ENCODE results near the gene CCL22. TPM values are rescaled to one million over a fixed set of nuclear protein-coding genes. Genes with fewer than 3 reads are reported as not detected.
A peak's percentile ranks its signal among the peaks of the same experiment; 100 is the strongest.
"Not testable (repeated sequence)": the region's sequence is repeated elsewhere in the genome, so short reads cannot be mapped to it uniquely, and the experiment has no call there.

CCL22 gene
- total RNA-seq, 2 donors from 2014 or later: 1.1 to 11.5 TPM

DNA sequence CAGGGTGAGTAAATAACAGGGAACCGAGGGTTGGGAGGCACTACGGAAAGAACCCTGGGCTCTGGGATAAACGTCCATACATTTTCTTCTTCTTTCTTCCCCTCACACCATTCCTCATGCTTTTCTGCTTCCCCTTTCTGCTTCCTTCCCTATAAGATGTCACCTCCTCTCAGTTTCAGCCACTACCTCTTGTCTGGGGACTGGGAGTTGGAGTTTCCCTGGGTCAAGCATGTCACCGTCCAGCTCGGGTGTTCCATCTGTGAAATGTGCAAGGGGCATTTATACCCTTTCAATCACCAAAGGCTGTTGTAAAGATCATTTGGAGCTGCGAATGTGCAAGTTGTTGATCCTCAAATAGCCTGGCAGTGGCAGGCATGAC is 17.5 kb upstream of the CCL22 start:
- ATAC-seq (replicated peaks): no peak
- no peaks in the 10 kb centered on the region for H3K9me3 Mint-ChIP-seq
- peaks cover 33% of the 10 kb centered on the region for H3K27me3 Mint-ChIP-seq
- H3K36me3 Mint-ChIP-seq (ENCODE audit: low read depth): no peaks in the 10 kb centered on the region
- no peak overlapping the region for H3K4me3 Mint-ChIP-seq
- H3K4me1 Mint-ChIP-seq: peaks cover 20% of the 10 kb centered on the region
- peak overlapping the region; percentile 20 for H3K27ac Mint-ChIP-seq

DNA sequence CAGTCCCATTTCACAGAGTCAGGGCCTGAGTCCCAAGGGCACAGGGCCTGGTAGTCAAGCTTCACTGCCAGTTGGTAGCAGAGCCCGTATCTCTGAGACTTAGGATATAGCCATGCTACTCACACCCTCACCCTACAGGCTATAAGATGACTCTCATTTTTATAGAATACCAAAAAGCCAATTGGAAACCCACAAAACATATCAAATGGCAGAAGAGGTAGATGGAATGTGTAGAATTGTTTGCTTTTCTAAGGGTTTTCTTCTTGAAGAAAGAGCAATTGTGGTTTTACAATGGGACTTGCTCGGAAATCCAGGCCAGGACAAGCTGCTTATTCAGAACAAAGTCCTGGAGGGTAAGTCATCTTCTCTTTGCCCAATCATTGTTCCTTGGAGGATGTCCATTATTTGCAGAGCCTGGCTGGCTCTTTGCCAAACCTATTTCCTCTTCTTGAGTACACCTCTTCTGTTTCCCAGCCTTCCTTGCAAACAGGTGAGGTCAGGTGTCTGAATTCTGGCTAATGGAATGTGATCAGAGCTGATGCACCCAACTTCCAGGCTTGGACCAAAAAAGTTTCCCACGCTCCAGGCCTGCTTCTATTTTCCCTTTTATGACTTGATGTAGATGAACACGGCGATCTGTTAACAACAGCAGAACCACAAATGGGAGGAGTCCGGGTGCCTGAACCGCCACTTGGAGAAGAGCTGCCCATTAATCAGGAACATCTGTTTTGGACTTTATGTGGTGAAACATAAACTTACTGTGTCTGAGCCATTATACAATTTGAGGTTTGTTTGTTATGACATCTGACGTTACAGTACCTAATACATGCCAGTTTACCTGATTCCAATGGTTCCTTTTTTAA is 16.9 kb upstream of the CCL22 start:
- H3K4me3 Mint-ChIP-seq: no peak overlapping the region
- ATAC-seq (replicated peaks): no peak

DNA sequence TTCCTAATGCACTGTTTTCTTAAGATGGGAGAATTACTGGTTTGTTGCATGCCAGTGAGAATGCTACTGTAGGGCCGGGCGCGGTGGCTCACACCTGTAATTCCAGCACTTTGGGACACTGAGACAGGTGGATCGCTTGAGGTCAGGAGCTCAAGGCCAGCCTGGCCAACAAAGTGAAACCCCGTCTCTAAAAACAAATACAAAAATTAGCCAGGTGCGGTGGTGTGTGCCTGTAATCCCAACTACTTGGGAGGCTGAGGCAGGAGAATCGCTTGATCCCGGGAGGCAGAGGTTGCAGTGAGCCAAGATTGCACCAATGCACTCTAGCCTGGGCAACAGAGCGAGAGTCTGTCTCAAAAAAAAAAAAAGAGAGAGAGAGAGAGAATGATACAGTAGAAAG is 16.0 kb upstream of the CCL22 start:
- ATAC-seq (replicated peaks); H3K27ac Mint-ChIP-seq; H3K36me3 Mint-ChIP-seq (ENCODE audit: low read depth); H3K4me3 Mint-ChIP-seq; H3K9me3 Mint-ChIP-seq: not testable (repeated sequence)
- peaks cover 40% of the 10 kb centered on the region for H3K27me3 Mint-ChIP-seq
- H3K4me1 Mint-ChIP-seq: peaks cover 20% of the 10 kb centered on the region

More for the DNA sequence above, 16.9 kb upstream of the CCL22 start:
- peaks cover 33% of the 10 kb centered on the region for H3K27me3 Mint-ChIP-seq
- peak overlapping the region; percentile 20 for H3K27ac Mint-ChIP-seq
- H3K9me3 Mint-ChIP-seq: no peaks in the 10 kb centered on the region
- no peaks in the 10 kb centered on the region for H3K36me3 Mint-ChIP-seq (ENCODE audit: low read depth)
- peaks cover 20% of the 10 kb centered on the region for H3K4me1 Mint-ChIP-seq

DNA sequence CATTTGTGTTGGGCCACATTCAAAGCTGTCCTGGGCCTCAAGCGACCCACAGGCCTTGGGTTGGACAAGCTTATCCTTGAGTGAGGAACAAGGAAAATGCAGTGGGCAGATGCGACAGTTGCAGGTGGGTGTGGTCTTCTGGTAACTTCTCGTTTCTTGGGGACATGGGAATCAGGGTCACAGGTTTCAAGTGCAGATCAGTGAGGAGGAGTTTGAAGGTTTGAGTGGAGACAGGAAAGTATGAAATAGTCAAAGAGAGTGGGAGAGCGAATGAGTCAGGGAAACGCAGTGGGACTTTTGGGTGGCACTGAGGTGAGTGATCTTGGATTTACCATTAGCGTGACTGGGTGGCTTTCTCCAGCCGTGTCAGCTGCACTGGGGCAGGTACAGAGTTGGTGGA is 15.4 kb upstream of the CCL22 start:
- Mint-ChIP-seq H3K27me3 (peaks cover 41% of the 10 kb centered on the region), H3K9me3 (no peaks in the 10 kb centered on the region), H3K27ac (no peak overlapping the region), H3K36me3 (ENCODE audit: low read depth) (no peaks in the 10 kb centered on the region), H3K4me1 (peaks cover 20% of the 10 kb centered on the region), H3K4me3 (no peak overlapping the region)
- ATAC-seq (replicated peaks): peak; percentile 59

DNA sequence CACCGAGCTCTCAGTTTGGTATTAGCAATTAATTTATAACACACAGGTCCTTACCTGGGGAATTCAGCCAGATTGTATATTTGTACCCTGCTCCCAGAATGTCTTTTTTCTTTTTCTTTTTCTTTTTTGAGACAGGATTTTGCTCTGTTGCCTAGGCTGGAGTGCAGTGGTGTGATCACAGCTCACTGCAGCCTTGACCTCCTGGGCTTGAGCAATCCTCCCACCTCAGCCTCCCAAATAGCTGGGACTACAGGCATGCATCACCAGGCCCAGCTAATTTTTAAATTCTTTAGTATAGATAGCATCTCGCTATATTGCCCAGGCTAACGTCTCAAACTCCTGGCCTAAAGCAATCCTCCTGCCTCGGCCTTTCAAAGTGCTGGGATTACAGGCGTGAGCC is 14.5 kb upstream of the CCL22 start:
- H3K27ac Mint-ChIP-seq; ATAC-seq (replicated peaks); H3K4me3 Mint-ChIP-seq; H3K9me3 Mint-ChIP-seq; H3K36me3 Mint-ChIP-seq (ENCODE audit: low read depth): not testable (repeated sequence)
- peaks cover 40% of the 10 kb centered on the region for H3K27me3 Mint-ChIP-seq
- peaks cover 25% of the 10 kb centered on the region for H3K4me1 Mint-ChIP-seq

DNA sequence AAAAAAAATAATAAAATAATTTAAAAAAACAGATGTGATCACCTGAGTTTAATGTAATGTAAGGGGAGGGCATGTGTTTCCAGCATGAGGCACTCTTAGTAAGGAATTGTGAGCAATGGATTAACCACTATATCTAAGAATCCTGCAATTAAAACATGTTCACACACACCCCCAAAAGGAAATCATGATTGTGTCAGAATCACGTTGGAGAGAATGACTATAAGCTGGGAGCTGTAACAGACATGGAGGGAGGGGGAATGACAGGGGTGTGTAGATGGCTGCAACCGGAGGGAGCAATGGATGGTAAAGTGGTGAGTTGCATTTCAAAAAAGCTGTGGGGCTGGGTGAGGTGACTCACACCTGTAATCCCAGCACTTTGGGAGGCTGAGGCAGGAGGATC is 13.6 kb upstream of the CCL22 start:
- H3K4me1 Mint-ChIP-seq: peaks cover 25% of the 10 kb centered on the region
- no peaks in the 10 kb centered on the region for H3K36me3 Mint-ChIP-seq (ENCODE audit: low read depth)
- peaks cover 45% of the 10 kb centered on the region for H3K27me3 Mint-ChIP-seq
- no peak overlapping the region for H3K27ac Mint-ChIP-seq
- H3K4me3 Mint-ChIP-seq: no peak overlapping the region
- no peak for ATAC-seq (replicated peaks)
- H3K9me3 Mint-ChIP-seq: no peaks in the 10 kb centered on the region

DNA sequence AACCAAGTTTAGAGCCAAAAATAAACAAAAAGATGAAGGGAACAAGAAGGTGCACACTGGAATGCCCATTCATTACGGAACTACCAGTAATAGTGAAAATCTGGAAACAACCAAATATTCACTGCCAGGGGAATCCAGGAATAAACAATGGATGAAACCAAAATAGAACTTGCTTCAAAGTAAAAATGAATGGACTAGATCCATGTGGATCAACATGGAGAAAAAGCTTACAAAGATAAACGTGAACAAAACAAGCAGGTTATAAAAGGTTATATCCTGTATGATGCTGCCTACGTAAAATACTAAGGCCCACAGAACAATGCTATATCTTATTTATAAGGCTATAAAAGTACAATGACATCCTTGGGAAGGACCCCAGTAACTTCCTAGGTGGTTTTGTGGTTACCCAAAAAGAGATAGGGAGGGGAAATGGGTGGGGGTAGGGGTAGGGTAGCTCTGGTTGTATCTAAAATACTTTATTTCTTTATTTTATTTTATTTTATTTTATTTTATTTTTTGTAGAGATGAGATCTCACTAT is 12.8 kb upstream of the CCL22 start:
- no peaks in the 10 kb centered on the region for H3K36me3 Mint-ChIP-seq (ENCODE audit: low read depth)
- H3K4me3 Mint-ChIP-seq: no peak overlapping the region
- H3K27me3 Mint-ChIP-seq: peaks cover 45% of the 10 kb centered on the region
- peaks cover 25% of the 10 kb centered on the region for H3K4me1 Mint-ChIP-seq
- H3K27ac Mint-ChIP-seq: no peak overlapping the region
- no peak for ATAC-seq (replicated peaks)
- H3K9me3 Mint-ChIP-seq: no peaks in the 10 kb centered on the region

DNA sequence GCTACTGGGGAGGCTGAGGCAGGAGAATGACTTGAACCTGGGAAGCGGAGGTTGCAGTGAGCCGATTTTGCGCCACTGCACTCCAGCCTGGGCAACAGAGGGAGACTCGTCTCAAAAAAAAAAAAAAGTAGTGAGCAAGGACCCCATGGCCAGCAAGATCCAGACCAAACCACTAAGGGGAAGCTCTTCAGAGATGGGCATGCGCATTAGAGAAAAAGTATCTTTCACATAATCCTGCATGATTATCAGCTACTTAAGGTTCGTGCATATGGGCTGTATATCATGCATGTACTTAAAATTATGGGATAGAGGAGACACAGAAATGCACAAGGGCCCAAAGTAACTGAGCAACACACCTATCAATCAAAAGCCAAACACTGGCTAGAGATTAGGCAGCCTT is 10.7 kb upstream of the CCL22 start:
- Mint-ChIP-seq H3K9me3 (no peaks in the 10 kb centered on the region), H3K27me3 (peaks cover 29% of the 10 kb centered on the region), H3K4me3 (no peak overlapping the region), H3K27ac (no peak overlapping the region), H3K36me3 (ENCODE audit: low read depth) (no peaks in the 10 kb centered on the region), H3K4me1 (peaks cover 20% of the 10 kb centered on the region)
- ATAC-seq (replicated peaks): no peak

DNA sequence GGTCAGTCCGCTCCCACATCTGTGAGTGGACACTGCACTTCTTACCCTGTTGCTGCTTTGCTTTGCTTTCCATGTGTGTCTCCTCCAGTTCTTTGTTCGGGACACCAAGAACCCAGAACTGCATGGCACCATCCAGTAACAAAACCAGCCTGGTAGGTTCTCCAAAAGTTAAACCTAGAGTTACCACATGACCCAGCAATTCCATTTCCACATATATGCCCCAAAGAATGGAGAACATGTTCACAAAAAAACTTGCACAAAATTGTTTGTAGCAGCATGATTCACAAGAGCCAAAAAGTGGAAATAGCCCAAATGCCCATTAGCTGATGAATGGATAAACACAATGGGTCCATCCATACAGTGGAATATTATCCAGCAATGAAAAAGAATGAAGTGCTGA is 10.3 kb upstream of the CCL22 start:
- H3K9me3 Mint-ChIP-seq: no peaks in the 10 kb centered on the region
- no peaks in the 10 kb centered on the region for H3K36me3 Mint-ChIP-seq (ENCODE audit: low read depth)
- no peak overlapping the region for H3K27ac Mint-ChIP-seq
- H3K4me1 Mint-ChIP-seq: peaks cover 19% of the 10 kb centered on the region
- H3K4me3 Mint-ChIP-seq: no peak overlapping the region
- peaks cover 25% of the 10 kb centered on the region for H3K27me3 Mint-ChIP-seq
- ATAC-seq (replicated peaks): no peak

DNA sequence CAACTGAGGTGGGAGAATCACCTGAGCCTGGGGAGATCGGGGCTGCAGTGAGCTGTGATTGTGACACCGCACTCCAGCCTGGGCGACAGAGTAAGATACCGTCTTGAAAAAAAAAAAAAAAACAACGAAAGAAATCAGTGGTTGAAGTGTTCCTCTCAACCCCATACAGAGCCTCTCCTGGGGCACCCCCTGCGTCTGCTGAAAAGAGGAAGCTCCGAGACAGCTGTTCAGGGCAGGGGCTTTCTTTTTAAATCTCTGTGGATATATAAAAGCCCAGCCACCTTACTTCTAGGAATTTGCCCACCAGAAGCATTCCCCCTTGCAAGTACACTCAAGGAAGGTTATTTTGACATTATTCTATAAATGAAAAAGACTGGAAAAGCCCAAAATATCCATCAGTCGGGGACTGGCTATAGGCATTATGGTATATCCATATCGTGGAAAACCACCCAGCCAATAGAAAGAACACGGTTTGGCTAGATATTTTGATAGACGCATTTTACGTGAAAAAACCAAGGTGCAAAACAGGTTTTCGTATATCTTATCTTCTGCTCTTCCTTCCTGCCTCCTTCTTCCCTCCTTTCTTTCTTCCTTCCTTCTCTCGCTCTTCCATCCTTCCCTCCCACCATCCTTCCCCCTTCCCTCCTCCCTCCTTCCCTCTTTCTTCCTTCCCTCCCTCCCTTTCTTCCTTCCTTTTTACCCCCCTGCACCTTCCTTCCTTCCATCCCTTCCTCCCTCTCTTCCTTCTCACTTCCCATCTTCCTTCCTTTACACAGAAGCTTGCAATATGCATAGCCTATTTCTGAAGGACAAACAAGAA is 9.2 kb upstream of the CCL22 start:
- no peak overlapping the region for H3K27ac Mint-ChIP-seq
- peak; percentile 90 for ATAC-seq (replicated peaks)
- peaks cover 22% of the 10 kb centered on the region for H3K27me3 Mint-ChIP-seq
- H3K9me3 Mint-ChIP-seq: no peaks in the 10 kb centered on the region
- H3K4me3 Mint-ChIP-seq: no peak overlapping the region
- peaks cover 15% of the 10 kb centered on the region for H3K4me1 Mint-ChIP-seq
- no peaks in the 10 kb centered on the region for H3K36me3 Mint-ChIP-seq (ENCODE audit: low read depth)

DNA sequence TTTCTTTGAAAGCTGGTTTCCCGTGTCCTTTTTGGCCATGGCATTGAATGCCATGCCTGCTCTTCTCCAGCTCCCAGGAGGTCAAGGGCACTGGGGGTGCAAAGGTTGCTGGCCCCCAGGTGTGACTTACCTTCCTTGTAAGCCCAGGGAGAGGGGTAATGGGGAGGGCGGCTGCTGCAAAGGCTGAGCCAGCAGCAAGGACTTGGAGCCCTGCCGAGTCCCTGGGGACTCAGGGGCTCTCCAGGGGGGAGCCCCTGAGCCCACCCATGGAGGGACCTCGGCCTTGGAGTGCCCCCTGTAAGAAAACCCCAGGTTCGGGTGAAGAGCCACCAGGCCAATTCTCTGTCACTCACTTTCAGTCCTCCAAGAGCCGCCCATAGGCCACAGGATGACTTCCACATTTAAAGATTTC is 5.9 kb upstream of the CCL22 start:
- peaks cover 10% of the 10 kb centered on the region for H3K4me1 Mint-ChIP-seq
- no peaks in the 10 kb centered on the region for H3K9me3 Mint-ChIP-seq
- no peak overlapping the region for H3K4me3 Mint-ChIP-seq
- no peaks in the 10 kb centered on the region for H3K36me3 Mint-ChIP-seq (ENCODE audit: low read depth)
- H3K27ac Mint-ChIP-seq: no peak overlapping the region
- ATAC-seq (replicated peaks): no peak
- H3K27me3 Mint-ChIP-seq: peaks cover 15% of the 10 kb centered on the region

DNA sequence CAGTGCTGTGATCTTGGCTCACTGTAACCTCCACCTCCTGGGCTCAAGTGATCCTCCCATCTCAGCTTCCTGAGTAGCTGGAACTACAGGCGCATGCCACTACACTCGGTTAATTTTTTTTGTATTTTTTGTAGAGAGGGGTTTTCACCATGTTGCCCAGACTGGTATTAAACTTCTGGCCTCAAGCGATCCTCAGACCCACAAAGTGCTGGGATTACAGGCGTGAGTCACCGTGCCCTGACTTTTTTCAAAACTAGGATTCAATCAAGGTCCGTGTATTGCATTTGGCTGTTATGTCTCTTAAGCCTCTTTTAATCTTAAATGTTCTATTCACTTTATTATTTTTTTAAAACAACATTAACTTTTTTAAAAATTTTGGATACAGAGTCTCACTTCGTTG is 4.3 kb upstream of the CCL22 start:
- Mint-ChIP-seq H3K4me1 (peaks cover 5% of the 10 kb centered on the region), H3K4me3 (no peak overlapping the region), H3K27ac (no peak overlapping the region), H3K36me3 (ENCODE audit: low read depth) (no peaks in the 10 kb centered on the region), H3K9me3 (no peaks in the 10 kb centered on the region), H3K27me3 (peaks cover 8% of the 10 kb centered on the region)
- no peak for ATAC-seq (replicated peaks)

DNA sequence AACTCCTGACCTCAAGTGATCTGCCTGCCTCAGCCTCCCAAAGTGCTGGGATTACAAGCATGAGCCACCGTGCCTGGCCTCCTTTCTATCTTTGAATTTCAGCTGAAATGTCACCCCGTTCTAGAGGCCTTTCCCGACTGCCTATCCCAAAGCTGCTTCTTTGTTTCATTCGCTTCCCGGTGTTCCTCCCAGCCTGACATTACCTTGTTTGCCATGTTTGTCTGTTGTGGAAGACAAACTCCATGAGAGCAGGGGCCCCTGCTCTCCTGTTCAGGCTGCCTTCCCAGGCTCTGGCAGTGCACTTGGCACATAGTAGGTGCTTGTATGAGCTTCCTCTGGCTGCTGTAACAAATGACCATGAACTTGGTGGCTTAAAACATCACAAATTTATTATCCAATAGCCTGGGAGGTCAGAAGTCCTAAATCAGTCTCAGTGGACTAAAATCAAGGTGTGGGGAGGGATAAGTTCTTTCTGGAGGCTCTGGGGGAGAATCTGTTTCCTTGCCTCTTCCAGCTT is 2.6 kb upstream of the CCL22 start:
- no peak overlapping the region for H3K4me3 Mint-ChIP-seq
- H3K27ac Mint-ChIP-seq: no peak overlapping the region
- no peaks in the 10 kb centered on the region for H3K27me3 Mint-ChIP-seq
- no peak for ATAC-seq (replicated peaks)
- no peaks in the 10 kb centered on the region for H3K4me1 Mint-ChIP-seq
- H3K9me3 Mint-ChIP-seq: no peaks in the 10 kb centered on the region
- no peaks in the 10 kb centered on the region for H3K36me3 Mint-ChIP-seq (ENCODE audit: low read depth)

DNA sequence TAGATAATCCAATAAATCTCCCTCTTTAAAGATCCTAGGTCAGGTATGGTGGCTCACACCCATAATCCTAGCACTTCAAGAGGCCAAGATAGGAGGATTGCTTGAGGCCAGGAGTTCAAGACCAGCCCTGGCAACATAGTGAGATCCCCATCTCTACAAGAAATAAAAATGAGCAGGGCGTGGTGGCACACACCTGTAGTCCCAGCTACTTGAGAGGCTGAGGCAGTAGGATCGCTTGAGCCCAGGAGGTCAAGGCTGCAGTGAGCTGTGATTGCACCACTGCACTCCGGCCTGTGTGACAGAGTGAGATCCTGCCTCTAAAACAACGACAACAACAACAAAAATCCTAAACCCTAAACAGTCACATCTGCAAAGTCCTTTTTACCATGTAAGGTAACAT is 2.0 kb upstream of the CCL22 start:
- no peak for ATAC-seq (replicated peaks)
- Mint-ChIP-seq H3K27me3 (no peaks in the 10 kb centered on the region), H3K4me1 (no peaks in the 10 kb centered on the region), H3K27ac (no peak overlapping the region), H3K36me3 (ENCODE audit: low read depth) (no peaks in the 10 kb centered on the region), H3K9me3 (no peaks in the 10 kb centered on the region), H3K4me3 (no peak overlapping the region)
